A549 (cell line): ENCODE data around the gene MYRIP.

Source experiments
- EP300 ChIP-seq, 2 experiments: fragments of >200 bp; sonication (Bioruptor Twin); formaldehyde crosslinking; IDR thresholded peaks; 2 replicates in 1 of 2; 3 replicates in 1 of 2; pipeline ENCODE4 v1.6.1; 2016 to 2017
- NPAS2 ChIP-seq: fragments of 250-450 bp; sonication (Bioruptor Pico); IDR thresholded peaks from 2 replicates; pipeline ENCODE4 v1.8.0; 2022; ENCODE audit warnings: mild to moderate bottlenecking, moderate library complexity, borderline replicate concordance
- SREBF2 ChIP-seq: fragments of 450-650 bp; IDR thresholded peaks from 2 replicates; pipeline ENCODE4 v1.6.1; 2014; ENCODE audit warnings: mild to moderate bottlenecking, moderate library complexity

DNA sequence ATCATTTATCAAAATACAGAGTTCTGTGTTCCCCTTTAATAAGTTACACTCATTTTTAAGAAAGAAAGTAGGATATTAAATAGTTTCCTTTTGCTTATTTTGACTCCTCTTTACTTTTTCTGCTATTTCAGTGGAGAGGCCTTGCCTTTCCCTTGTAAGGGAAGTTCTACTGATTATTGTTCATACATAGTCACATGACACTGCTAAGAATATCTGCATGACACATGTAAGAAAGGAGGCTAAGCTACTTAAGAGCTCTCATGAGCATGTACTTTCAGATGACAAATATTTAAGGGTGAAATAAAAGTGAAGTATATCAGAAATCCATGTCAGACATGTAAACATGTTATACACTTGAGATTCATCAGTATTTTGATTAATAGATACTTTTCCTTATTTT, 39.0 kb downstream of the MYRIP start:
- no peak for TF ChIP-seq SREBF2
- TF ChIP-seq NPAS2 (CRISPR knock-in tag) = no peak
- no peak for TF ChIP-seq EP300 (IDR thresholded peaks at IDR 0.05)
